A673 (cell line): ENCODE results near the gene CDC42BPB.

ENCODE experiments used
- CTCF ChIP-seq: fragments of 300-800, 200-600 bp; sonication (generic); conservative IDR thresholded peaks from 2 replicates; pipeline ENCODE4 v1.5.1; 2017; ENCODE audit warnings: low read depth, mild to moderate bottlenecking, antibody characterized with exemption, low read length, moderate library complexity, mixed read lengths
- EZH2 ChIP-seq: fragments of 200-600 bp; sonication (generic); IDR thresholded peaks from 2 replicates; pipeline ENCODE4 v1.6.1; 2017; ENCODE audit warnings: borderline replicate concordance, low read depth, mild to moderate bottlenecking, mixed read lengths, antibody characterized with exemption, low read length; ENCODE audit not compliant: poor library complexity, severe bottlenecking

GRCh38 chr14:102909911-102910310 is 147.4 kb downstream of the CDC42BPB start:
- no peak for TF ChIP-seq CTCF
- TF ChIP-seq EZH2, result no peak
